AG10803 (cell line): ENCODE measurements around the gene PLAGL1.
A peak's percentile ranks its signal among the peaks of the same experiment; 100 is the strongest.

Source experiments
- DNase-seq: peaks from one replicate; pipeline ENCODE4 v3.0.0; 2010; ENCODE audit warnings: low read depth
- H3K4me3 ChIP-seq: 2 replicates; pipeline ENCODE4 v1.5.1; 2011; ENCODE audit warnings: mild to moderate bottlenecking, low read length, control low read depth
- CTCF ChIP-seq: conservative IDR thresholded peaks from 2 replicates; pipeline ENCODE4 v1.5.1; 2011; ENCODE audit warnings: mild to moderate bottlenecking, low read length, control low read depth, inconsistent platforms

PLAGL1 gene

GRCh38 chr6:143971482-143972205, 36.4 kb downstream of the PLAGL1 start:
- no peak for TF ChIP-seq CTCF
- no peak overlapping the region for H3K4me3 ChIP-seq
- no peak for DNase-seq

GRCh38 chr6:143970456-143971218, 37.4 kb downstream of the PLAGL1 start:
- peak; percentile 54 for DNase-seq
- TF ChIP-seq CTCF: no peak
- H3K4me3 ChIP-seq: no peak overlapping the region

GRCh38 chr6:143969077-143969476, 39.0 kb downstream of the PLAGL1 start:
- DNase-seq: no peak
- no peak overlapping the region for H3K4me3 ChIP-seq
- TF ChIP-seq CTCF: no peak

GRCh38 chr6:143967706-143968376, 40.2 kb downstream of the PLAGL1 start:
- no peak overlapping the region for H3K4me3 ChIP-seq
- TF ChIP-seq CTCF: no peak
- DNase-seq: peak; percentile 40

- TF ChIP-seq CTCF: no peak
- DNase-seq: no peak
- H3K4me3 ChIP-seq: no peak overlapping the region
Measured at GRCh38 chr6:143966312-143966711, 41.7 kb downstream of the PLAGL1 start.

GRCh38 chr6:143965503-143966171, 42.4 kb downstream of the PLAGL1 start:
- peak; percentile 85 for DNase-seq
- no peak overlapping the region for H3K4me3 ChIP-seq
- no peak for TF ChIP-seq CTCF
